Inferior parietal cortex (tissue), 1 donor: Measurements from ENCODE around the gene PTGFR.

ENCODE experiments used
- DNase-seq: peaks from one replicate; pipeline ENCODE4 v3.0.0-alpha.2; 2016; ENCODE audit errors: extremely low spot score

The PTGFR gene, protein sequence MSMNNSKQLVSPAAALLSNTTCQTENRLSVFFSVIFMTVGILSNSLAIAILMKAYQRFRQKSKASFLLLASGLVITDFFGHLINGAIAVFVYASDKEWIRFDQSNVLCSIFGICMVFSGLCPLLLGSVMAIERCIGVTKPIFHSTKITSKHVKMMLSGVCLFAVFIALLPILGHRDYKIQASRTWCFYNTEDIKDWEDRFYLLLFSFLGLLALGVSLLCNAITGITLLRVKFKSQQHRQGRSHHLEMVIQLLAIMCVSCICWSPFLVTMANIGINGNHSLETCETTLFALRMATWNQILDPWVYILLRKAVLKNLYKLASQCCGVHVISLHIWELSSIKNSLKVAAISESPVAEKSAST

DNA sequence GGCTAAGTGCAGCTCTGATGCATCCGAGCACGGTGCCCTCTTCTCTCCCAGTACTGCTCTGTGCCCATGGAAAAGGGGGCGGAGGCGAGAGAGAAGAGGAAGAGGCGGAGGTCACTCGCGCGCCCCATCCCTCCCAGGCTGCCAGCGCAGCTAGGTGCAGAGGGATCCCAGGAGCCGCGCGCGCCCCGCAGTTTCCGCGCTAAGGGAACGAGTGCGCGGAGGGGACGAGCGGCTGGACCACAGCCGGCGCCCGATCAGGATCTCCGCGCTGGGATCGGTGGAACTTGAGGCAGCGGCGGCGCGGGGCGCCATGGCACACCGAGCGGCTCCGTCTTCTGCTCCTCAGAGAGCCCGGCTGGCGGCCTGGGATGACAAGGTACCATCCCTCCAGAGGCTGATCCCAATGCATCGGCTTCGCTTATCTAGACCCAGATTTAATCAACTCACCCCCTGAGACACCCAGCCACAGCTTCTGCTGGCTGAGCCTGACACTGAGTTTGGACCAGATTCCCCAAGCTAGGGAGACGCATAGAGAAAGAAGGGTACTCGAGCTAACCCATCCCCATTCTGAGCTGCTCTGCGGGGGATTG, at the start of gene PTGFR:
Gene PTGFR (plus strand): TSS at position 114 of the 590 bp plus-strand sequence. CDS start 1,770 bp downstream, outside the sequence.
- DNase-seq = no peak

DNA sequence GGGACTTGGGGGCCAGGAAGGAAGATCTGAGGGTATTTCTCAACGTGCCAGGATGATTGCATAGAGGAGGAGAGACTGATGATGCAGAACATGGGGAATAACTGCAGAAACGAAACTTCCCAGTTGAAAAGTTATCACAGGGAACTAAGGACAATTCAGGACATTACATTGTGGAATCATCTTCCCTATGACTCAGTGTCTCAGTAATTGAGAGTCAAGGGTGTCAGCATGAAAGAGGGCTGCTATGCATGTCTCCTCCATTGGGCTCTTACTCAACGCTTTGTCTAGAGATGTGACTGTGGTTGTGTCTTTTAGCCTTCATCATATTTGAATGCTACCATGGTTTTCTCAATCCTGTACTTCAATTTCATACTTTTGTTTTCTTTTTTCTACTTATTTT, 48.9 kb upstream of the PTGFR start:
- no peak for DNase-seq

DNA sequence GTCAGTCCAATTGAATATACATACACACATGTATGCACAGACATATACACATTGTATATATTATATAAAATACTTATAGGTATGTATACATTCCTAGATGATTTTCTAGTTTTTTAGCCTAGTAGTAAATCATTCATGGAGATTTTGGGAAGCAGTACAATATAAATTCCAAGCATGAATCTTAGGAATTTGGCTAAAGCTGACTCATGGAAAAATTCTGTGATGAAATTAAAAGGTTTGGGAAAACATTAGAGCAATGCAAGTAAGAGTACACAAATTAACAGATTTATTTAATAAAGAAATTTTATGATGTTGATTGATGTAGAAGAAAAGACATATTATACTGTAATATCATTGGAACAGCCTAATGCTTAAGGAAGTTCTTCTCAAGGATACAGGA, 43.7 kb upstream of the PTGFR start:
- no peak for DNase-seq

- DNase-seq = no peak
These were observed 26.3 kb upstream of the PTGFR start for GRCh38 chr1:78464449-78464891.

- DNase-seq = no peak
These were observed 25.6 kb upstream of the PTGFR start for GRCh38 chr1:78465143-78465542.

DNA sequence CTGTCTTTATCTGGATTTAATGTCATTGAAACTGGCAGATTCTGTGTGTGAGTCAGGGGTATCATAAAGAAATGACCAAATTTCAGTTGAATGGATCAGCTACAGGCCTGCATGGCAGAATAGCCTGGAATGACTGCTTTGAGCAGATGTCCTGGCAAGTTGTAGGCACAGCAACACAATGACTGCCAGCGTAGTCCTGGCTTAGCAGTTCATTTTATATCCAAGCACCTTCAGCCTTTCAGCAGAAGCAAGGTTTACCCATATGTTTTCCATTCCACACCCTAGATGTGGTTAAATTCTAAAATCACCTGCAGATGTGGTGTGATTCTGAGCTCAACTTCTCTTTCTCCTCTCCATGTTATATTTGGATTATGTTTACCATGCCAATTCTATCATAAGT, 22.3 kb upstream of the PTGFR start:
- DNase-seq = no peak

DNA sequence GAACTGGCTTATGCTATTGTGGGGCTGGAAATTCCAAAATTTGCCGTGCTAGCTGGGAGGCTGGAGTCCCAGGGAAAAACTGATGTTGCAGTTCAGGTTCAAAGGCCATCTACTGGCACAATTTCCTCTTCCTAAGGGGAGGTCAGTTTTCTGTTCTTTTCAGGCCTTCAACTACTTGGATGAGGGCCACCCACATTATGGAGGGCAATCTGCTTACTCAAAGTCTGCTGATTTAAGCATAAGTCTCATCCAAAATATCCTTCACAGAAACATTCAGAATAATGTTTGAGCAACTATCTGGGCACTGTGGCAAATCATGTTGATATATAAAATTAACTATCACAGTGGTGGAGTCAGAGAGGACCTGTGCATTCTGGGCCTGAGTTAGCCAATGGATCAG, 21.2 kb upstream of the PTGFR start:
- no peak for DNase-seq

DNA sequence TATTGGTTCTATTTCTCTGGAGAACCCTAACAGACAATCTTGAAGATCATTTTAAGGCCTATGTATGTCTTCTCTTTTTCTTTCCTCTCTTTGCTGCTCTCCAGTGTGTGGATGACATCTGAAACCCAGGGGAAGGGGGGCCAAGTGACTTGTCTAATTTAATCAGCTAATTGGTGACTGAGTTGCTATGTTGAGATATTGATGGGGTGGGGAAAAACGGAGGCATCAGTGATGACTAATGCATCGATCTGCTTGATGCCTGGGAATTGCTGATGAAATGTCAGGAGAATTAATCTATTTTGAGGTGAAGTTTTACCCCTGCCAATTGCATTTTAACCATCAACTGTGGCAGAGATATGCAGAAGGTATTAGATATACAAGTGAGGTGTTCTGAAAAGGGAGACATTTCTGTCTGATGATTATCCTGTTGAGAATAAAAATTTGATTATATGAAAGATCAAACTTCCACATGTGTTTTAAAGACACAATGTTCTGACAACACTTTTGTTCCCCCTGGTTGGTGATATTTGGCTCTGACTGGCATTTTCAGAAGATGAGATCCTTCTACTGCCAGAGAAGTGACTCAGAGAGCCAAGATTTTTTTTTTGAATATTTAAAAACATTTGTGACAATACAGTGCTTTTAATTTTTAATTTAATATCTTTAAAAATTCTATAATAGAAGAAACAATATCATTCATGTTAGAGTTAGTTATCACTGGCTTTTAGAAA, 18.7 kb upstream of the PTGFR start:
- no peak for DNase-seq

DNA sequence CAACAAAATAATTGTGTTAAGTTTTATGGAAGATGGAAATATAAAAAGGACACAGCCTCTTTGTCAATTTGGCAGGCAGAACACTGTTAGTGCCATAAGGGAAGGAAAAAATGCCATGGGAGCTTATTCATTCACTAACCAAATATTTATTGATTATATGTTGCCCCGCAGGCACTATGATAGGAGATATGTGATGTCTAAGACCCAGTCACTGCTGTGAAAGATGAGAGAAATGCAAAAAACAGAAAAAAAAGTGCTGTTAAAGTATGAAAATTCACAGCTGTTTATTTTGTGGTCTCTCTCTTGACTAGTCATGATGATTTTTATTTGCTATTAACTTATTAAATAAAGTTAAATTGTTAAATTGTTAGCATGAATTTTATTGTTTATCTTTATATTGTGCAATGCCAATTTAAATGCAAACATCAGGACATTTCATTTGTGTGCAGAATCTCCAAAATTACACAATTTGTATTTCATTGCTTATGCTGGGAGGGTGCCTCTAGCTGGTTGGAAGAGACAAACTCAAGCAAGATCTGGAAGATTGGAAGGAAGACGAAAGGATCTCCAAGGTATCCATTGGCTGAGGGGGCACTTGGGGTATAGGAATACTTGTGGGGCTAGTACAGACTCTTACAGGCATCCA, 17.8 kb upstream of the PTGFR start:
- DNase-seq = no peak

GRCh38 chr1:78474092-78474491, 16.7 kb upstream of the PTGFR start:
- DNase-seq = no peak

DNA sequence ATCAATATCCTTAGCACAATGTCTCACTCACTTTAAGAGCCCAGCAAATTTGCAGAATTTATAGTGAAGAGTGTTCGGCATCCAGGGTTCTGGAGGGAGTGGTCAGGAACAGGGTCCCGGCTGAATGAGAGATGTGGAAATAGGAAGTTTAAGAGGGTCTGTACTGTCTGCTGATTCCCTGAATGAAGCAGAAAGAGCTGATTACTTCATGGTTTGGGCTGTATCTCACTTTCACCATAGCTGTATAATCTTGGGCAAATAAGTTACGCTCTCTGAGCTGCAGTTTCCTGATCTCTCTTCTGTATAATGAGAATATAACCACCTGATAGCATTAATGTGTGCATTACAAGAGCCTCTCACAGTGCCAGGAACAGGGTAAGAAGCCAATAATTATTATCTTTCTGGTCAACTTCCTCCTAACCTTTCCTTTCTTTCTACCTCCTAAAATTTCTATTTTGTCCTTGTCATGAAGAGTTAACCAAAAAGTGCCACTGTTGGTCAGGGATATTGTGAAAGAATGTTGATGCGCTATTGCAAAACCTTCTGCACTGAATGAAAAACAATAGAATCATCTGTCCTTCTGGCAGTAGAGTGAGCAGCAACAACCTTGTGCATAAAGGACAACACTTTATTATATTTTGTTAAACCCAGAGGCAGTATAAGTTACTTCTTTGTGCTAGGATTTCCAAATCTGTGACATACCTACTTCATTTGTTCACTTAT, 14.7 kb upstream of the PTGFR start:
- no peak for DNase-seq

DNA sequence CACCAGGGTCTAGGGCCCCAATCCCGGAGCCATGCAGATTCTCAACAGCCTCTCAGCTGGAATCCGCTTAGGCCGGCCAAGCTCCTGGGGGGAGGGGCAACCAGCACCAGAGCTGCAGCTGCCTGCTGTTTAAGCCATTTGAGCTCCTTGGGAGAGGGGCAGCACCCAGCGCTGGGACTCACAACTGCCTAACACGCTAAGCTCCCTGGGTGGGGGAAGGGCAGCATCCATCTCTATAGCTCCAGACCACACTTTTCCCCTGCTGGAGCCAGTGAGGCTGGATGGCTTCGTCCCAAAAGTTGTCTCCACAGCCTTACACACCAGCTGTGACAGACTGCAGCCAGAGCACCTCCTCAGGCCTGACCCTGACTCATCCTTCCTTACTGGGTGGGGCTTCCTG, 6.9 kb upstream of the PTGFR start:
- DNase-seq = no peak

DNA sequence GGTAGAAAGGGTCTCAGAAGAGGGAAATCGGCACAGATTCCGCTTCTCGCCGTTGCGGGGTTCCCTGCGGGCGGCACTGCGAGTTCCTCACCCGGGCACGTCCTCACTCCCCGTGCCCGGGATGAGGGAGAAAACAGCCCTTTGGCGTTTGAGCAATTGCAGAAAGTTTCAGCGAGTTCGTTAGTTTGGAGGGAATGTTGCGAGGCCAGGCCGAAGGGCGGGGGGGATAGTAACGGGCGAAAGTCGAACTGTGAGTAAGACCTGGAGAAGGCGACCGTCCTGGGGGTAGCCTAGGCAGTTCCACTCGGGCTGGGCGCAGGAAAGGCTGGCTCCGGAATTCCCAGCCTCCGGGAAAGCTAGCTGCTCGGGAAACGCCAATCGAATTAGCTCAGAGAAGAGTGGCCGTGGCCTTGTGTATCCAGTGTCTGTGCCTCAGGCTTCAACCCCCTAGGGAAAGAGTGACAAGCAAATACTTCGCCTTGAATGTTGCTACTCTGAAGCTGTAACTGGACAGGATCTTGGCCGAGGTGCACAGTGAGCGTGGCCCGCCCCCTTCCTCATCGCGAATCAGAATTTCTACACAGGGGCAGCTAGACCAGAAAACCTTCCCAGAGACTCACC, 787 bp downstream of the PTGFR start:
- no peak for DNase-seq

- no peak for DNase-seq
These were observed 1.7 kb downstream of the PTGFR start for GRCh38 chr1:78492386-78492950.

GRCh38 chr1:78493451-78493850, 2.7 kb downstream of the PTGFR start:
- DNase-seq = no peak

DNA sequence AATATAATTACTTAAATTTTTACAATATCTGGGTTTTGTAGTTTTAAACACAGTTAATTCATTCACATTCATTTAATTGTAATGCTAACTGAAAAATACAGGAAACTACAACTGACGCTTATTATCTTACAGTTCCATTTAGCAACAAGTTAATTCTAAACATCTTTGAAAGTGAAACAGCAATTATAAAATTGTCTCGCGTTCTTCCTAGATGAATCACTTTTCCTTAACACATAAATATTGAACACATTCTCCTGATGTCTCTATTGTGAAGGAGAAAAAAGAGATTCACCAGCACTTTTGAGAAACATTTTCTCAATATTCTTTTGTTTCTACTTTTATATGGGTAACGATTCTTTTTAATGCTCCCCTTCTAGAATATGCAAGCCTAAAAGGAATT, 6.4 kb downstream of the PTGFR start:
- DNase-seq = no peak

- no peak for DNase-seq
These were observed 9.8 kb downstream of the PTGFR start for GRCh38 chr1:78500529-78500928.

DNA sequence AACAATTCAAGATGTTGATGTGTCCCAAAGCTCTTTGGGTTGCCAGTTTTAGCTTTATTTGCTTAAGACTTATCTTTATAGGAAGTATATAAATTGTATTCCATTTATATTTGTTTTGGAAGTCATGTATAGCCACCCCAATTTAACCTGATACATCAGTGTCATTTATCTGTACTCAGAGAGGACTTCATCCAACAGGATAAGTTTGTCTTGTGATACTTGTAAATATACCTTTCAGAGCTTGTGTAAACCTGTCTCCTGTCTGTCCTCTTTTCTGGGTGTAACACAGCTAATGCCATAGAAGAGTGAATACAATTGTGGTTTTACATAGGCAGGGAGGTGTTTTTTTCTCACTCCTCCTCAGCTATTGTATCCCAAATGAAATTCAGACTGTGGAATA, 10.4 kb downstream of the PTGFR start:
- DNase-seq = no peak

DNA sequence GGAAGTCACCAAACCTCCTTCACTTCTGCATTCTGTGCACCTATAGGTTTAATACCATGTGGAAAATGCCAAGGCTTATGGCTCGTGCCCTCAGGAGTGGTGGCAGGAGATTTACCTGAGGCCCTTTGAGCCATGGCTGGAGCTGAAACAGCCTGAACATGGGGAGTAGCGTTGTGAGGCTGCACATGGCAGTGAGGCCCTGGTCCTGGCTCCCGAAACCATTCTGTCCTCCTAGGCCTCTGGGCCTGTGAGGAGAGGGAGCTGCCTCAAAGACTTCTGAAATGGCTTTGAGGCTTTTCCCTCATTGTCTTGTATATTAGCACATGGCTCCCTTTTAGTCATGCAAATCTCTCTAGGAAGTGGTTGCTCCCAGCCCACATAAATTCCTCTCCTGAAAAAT, 20.6 kb downstream of the PTGFR start:
- no peak for DNase-seq

DNA sequence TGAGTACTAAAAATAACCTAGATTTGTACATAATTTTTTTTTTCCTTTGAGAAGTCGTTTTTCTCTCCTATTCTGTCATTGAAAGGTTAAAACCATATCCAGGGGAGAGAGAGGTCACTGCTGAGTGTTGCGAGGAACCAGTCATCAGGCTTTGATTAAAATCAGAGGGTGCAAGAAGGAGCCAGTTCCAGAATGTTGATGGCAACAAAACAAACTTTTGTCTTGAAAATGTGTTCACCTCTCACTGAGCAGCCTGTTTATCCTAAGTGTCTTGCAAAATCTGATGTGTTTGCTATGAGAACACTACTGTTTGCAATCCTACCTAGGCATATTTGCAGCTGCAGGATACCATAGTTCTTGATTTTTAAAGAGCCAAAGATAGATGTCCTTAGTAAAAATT, 25.9 kb downstream of the PTGFR start:
- DNase-seq = no peak

DNA sequence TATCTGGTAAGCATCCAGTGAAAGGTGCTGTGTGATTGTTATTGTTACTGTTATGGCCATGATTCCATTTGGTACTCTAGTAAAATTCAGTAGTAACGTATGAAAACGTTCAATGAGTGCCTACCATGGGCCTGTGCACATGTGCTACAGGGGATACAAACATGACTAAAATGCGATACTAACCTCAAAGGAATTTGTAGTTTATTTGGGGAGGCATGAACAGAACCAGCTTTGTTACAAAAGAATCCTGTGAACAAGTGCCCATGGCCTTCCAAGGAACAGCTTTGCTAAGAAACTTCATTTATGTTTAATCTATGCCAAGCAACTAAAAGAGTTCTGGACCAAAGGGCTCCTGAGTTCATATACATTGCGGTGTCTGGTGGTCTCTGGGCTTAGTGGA, 28.7 kb downstream of the PTGFR start:
- DNase-seq = no peak
